BE2C (cell line): ENCODE data around the gene ARHGEF11.

Source experiments
- DNase-seq: peaks from one replicate; pipeline ENCODE4 v3.0.0-alpha.2; 2020
- H3K27me3 ChIP-seq: fragments of 250-450 bp; sonication (Bioruptor Pico); 2 replicates; pipeline ENCODE4 v1.5.1; 2020; ENCODE audit warnings: mild to moderate bottlenecking
- H3K36me3 ChIP-seq: fragments of 250-450 bp; sonication (Bioruptor Pico); 2 replicates; pipeline ENCODE4 v1.5.1; 2020; ENCODE audit warnings: mild to moderate bottlenecking
- H3K4me1 ChIP-seq: fragments of 250-450 bp; sonication (Bioruptor Pico); 2 replicates; pipeline ENCODE4 v1.5.1; 2020
- H3K4me3 ChIP-seq: 2 replicates; pipeline ENCODE4 v1.5.1; 2011; ENCODE audit warnings: low read depth, low read length
- H3K9me3 ChIP-seq: fragments of 250-450 bp; sonication (Bioruptor Pico); 2 replicates; pipeline ENCODE4 v1.5.1; 2020
- TF ChIP-seq, protein P1 (sequence below): IDR thresholded peaks from 2 replicates; pipeline ENCODE4 v1.5.1; 2012; ENCODE audit warnings: mild to moderate bottlenecking, low read depth, low read length

Gene ARHGEF11

DNA sequence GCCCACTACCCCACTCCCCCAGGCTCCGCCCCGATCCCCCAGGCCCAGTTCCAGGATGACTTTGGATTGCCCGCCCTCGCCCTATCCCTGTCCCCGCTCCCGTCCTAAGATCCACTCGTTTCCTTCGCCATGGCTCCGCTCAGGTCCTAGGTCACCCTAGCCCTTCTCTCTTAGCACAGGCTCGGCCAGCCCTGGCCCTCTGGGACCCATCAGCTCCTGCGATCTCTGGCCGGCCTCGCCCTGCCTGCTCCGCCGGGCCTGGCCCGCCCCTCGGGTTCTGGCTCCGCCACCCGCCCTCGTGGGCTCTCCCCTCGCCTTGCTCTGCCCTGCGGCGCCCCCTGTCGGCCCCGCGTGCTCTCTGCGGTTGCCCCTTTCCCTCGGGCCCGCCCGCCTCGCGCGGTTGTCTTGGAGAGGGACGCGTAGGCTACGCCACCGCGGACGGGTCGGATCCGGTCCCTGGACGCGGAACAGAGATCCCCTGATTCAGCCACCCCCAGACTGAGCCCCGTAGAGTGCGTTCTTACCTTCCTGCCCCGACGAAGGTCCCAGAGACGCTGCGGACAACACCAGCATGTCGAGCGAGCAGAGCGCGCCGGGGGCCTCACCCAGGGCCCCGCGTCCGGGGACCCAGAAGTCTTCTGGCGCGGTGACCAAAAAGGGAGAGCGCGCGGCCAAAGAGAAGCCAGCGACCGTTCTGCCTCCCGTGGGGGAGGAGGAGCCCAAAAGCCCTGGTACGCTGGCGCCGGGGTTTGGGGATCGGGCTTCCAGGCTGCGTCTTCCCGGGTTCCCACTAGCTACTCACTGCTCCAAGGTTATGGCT lies 125.1 kb downstream of the ARHGEF11 start, which contains the start of gene LRRC71:
Gene LRRC71 (plus strand): TSS at position 400 of the 820 bp plus-strand sequence. CDS start 172 bp downstream, at position 572.
- Histone ChIP-seq H3K4me1 (peaks cover 6% of the 10 kb centered on the region), H3K9me3 (no peaks in the 10 kb centered on the region), H3K4me3 (peak within 1 kb of the TSS; percentile 17), H3K36me3 (no peaks in the 10 kb centered on the region), H3K27me3 (no peaks in the 10 kb centered on the region)
- TF ChIP-seq, protein P1, sequence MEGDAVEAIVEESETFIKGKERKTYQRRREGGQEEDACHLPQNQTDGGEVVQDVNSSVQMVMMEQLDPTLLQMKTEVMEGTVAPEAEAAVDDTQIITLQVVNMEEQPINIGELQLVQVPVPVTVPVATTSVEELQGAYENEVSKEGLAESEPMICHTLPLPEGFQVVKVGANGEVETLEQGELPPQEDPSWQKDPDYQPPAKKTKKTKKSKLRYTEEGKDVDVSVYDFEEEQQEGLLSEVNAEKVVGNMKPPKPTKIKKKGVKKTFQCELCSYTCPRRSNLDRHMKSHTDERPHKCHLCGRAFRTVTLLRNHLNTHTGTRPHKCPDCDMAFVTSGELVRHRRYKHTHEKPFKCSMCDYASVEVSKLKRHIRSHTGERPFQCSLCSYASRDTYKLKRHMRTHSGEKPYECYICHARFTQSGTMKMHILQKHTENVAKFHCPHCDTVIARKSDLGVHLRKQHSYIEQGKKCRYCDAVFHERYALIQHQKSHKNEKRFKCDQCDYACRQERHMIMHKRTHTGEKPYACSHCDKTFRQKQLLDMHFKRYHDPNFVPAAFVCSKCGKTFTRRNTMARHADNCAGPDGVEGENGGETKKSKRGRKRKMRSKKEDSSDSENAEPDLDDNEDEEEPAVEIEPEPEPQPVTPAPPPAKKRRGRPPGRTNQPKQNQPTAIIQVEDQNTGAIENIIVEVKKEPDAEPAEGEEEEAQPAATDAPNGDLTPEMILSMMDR = peak; percentile 92
- DNase-seq = peak; percentile 94

DNA sequence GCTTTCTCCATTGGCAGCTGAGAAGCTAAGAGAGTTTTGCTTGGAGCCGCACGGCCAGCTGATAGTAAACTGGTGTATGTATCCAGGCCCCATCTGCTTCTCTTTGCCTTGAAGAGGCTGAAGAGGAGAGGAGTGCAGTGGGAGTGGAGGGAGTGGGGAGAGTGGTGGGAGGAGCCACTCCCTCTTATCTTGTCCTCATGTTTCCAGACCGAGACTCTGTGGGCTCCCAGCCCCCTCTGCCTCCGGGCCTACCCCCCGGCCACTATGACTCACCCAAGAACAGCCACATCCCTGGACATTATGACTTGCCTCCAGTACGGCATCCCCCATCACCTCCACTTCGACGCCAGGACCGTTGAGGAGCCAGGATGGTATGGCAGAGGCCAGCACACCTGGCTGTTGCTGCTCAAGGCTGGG lies 131.1 kb downstream of the ARHGEF11 start:
- peaks cover 32% of the 10 kb centered on the region for H3K4me1 ChIP-seq
- TF ChIP-seq, protein P1 = no peak
- H3K4me3 ChIP-seq = peak overlapping the region; percentile 64
- peaks cover 4% of the 10 kb centered on the region for H3K36me3 ChIP-seq
- H3K27me3 ChIP-seq = no peaks in the 10 kb centered on the region
- DNase-seq = peak; percentile 82
- H3K9me3 ChIP-seq = no peaks in the 10 kb centered on the region

DNA sequence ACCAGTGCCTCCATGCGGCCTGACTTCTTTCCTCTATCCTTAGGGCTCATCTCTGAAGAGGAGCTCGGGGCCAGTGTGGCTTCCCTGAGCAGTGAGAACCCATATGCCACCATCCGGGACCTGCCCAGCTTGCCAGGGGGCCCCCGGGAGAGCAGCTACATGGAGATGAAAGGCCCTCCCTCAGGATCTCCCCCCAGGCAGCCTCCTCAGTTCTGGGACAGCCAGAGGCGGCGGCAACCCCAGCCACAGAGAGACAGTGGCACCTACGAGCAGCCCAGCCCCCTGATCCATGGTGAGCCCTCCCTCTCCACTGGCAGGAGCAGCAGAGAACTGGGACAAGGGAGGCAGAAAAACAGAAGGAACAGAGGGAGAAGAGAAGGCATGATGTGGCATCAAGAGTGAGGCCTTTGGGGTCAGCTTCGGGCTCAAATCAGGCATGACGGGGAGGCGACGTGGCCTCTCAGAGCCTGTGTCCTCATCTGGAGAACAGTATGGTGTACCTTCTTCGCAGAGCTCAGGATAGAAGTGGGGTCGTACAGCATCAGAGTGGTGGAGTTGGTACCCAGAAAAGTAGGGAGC lies 131.6 kb downstream of the ARHGEF11 start:
- TF ChIP-seq, protein P1 = no peak
- peaks cover 32% of the 10 kb centered on the region for H3K4me1 ChIP-seq
- no peaks in the 10 kb centered on the region for H3K9me3 ChIP-seq
- H3K4me3 ChIP-seq = peak overlapping the region; percentile 64
- H3K27me3 ChIP-seq = no peaks in the 10 kb centered on the region
- peaks cover 4% of the 10 kb centered on the region for H3K36me3 ChIP-seq
- DNase-seq = no peak

DNA sequence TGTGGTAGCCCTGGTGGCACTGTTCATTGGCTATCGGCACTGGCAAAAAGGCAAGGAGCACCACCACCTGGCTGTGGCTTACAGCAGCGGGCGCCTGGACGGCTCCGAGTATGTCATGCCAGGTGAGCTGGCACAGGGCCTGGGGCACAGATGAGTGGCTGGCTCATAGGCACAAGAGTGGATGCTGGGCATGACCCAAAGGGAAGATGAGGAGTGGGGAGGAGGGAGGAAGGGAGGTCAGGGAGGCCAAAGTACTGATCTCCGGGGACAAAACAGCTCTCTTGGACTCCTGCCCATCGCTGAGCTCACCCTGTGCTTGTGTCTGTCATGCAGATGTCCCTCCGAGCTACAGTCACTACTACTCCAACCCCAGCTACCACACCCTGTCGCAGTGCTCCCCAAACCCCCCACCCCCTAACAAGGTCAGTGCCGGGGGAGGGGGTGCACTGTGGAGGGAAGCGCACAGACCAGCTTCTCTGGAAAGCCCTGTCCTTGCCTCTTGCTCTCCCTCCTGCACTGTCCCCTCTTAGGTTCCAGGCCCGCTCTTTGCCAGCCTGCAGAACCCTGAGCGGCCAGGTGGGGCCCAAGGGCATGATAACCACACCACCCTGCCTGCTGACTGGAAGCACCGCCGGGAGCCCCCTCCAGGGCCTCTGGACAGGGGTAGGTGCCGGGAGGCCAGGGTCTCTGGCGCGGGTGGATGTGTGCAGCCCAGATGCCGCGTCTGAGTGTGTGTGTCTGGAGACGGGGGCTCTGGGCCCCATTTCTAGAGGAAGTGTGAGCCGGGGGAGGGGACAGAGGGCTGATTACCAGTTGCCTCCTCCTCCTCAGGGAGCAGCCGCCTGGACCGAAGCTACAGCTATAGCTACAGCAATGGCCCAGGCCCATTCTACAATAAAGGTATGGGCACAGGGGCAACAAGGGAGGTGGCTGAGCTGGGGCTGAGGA lies 132.4 kb downstream of the ARHGEF11 start:
- Histone ChIP-seq H3K27me3 (no peaks in the 10 kb centered on the region), H3K36me3 (peaks cover 4% of the 10 kb centered on the region), H3K4me3 (peak overlapping the region; percentile 64), H3K4me1 (peaks cover 32% of the 10 kb centered on the region), H3K9me3 (no peaks in the 10 kb centered on the region)
- DNase-seq = peak; percentile 94
- TF ChIP-seq, protein P1 = peak; percentile 42

DNA sequence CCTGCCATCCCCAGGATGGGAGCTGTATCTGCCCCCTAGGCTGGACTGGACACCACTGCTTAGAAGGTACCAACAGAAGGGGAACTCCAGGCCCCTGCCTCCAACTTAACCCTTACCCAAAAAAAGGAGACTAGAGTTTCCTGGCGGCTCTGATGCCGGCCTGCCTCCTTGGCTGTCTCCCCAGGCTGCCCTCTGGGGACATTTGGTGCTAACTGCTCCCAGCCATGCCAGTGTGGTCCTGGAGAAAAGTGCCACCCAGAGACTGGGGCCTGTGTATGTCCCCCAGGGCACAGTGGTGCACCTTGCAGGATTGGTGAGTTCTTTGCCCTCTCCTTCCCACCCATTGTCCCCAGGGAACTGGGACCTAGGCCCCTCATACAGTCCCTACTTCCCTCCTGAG lies 133.2 kb downstream of the ARHGEF11 start:
- peak overlapping the region; percentile 64; the same call in 1 of the 2 replicates for H3K4me3 ChIP-seq
- TF ChIP-seq, protein P1 = no peak
- peaks cover 4% of the 10 kb centered on the region for H3K36me3 ChIP-seq

More for the DNA sequence above, 133.2 kb downstream of the ARHGEF11 start:
- peak; percentile 43 for DNase-seq
- peaks cover 32% of the 10 kb centered on the region for H3K4me1 ChIP-seq
- H3K27me3 ChIP-seq = no peaks in the 10 kb centered on the region
- H3K9me3 ChIP-seq = no peaks in the 10 kb centered on the region
